GM23338 (cell line): Measurements from ENCODE around the gene TMEM247. TPM values are rescaled to one million over a fixed set of nuclear protein-coding genes. Genes with fewer than 3 reads are reported as not detected.

Experiments used
- ATAC-seq: fragments of 200-7000 bp; cut with Tn5 transposase; 3 replicates; pipeline ENCODE4 v1.9.1; 2020
- DNase-seq: peaks from one replicate; pipeline ENCODE4 v3.0.0-alpha.2; 2015; ENCODE audit warnings: low spot score
- H2AFZ ChIP-seq: fragments of 200-600 bp; sonication (generic); 2 replicates; pipeline ENCODE4 v1.8.0; 2016; ENCODE audit warnings: antibody characterized with exemption, mild to moderate bottlenecking, moderate library complexity
- H3F3A ChIP-seq: fragments of 200-600 bp; sonication (generic); replicated peaks from 2 replicates; pipeline ENCODE4 v1.8.0; 2017; ENCODE audit warnings: antibody characterized with exemption, mixed run types, low read depth
- H3K27ac ChIP-seq: fragments of 200-600 bp; sonication (generic); 2 replicates; pipeline ENCODE4 v1.6.1; 2016; ENCODE audit warnings: low read depth
- H3K27me3 ChIP-seq: fragments of 200-600 bp; sonication (generic); 2 replicates; pipeline ENCODE4 v1.8.0; 2016; ENCODE audit warnings: mild to moderate bottlenecking, mixed run types, moderate library complexity; ENCODE audit not compliant: insufficient read depth
- H3K36me3 ChIP-seq: fragments of 200-600 bp; sonication (generic); 2 replicates; pipeline ENCODE4 v1.8.0; 2016; ENCODE audit warnings: mild to moderate bottlenecking; ENCODE audit not compliant: insufficient read depth
- H3K4me1 ChIP-seq: fragments of 200-600 bp; sonication (generic); 2 replicates; pipeline ENCODE4 v1.8.0; 2016; ENCODE audit warnings: mild to moderate bottlenecking, moderate library complexity; ENCODE audit not compliant: insufficient read depth
- H3K4me2 ChIP-seq: fragments of 200-600 bp; sonication (generic); 2 replicates; pipeline ENCODE4 v1.7.1; 2017; ENCODE audit warnings: mixed run types
- H3K4me3 ChIP-seq: fragments of 200-600 bp; sonication (generic); 2 replicates; pipeline ENCODE4 v1.6.1; 2016; ENCODE audit warnings: mixed run types
- H3K79me2 ChIP-seq: fragments of 200-600 bp; sonication (generic); replicated peaks from 2 replicates; pipeline ENCODE4 v1.8.0; 2017; ENCODE audit warnings: mild to moderate bottlenecking; ENCODE audit not compliant: insufficient read depth
- H3K9me2 ChIP-seq: fragments of 200-600 bp; sonication (generic); 2 replicates; pipeline ENCODE4 v1.8.0; 2017; ENCODE audit not compliant: insufficient read depth
- H4K20me1 ChIP-seq: fragments of 200-600 bp; sonication (generic); replicated peaks from 2 replicates; pipeline ENCODE4 v1.8.0; 2017; ENCODE audit warnings: mild to moderate bottlenecking; ENCODE audit not compliant: insufficient read depth
- H3K27ac Mint-ChIP-seq: 2 replicates; pipeline ENCODE4 v1.8.0; 2020; ENCODE audit warnings: inconsistent platforms, mild to moderate bottlenecking, moderate library complexity, mixed read lengths
- H3K27me3 Mint-ChIP-seq: 3 replicates; pipeline ENCODE4 v1.8.0; 2022; ENCODE audit warnings: low read depth, mild to moderate bottlenecking, moderate library complexity, mixed read lengths, inconsistent platforms; ENCODE audit not compliant: insufficient read depth, poor library complexity
- H3K36me3 Mint-ChIP-seq: 3 replicates; pipeline ENCODE4 v1.8.0; 2021; ENCODE audit warnings: low read depth, mild to moderate bottlenecking, inconsistent platforms, moderate library complexity, mixed read lengths
- H3K4me1 Mint-ChIP-seq: 3 replicates; pipeline ENCODE4 v1.8.0; 2020; ENCODE audit warnings: mild to moderate bottlenecking, inconsistent platforms, mixed read lengths
- H3K4me3 Mint-ChIP-seq: 3 replicates; pipeline ENCODE4 v1.8.0; 2021; ENCODE audit warnings: moderate library complexity, mild to moderate bottlenecking, inconsistent platforms, mixed read lengths
- H3K9me3 Mint-ChIP-seq: 3 replicates; pipeline ENCODE4 v1.8.0; 2020; ENCODE audit warnings: moderate library complexity, mild to moderate bottlenecking, inconsistent platforms, mixed read lengths
- CREB1 ChIP-seq: fragments of 250-450 bp; sonication (Bioruptor Pico); IDR thresholded peaks from 2 replicates; pipeline ENCODE4 v1.5.0; 2020; ENCODE audit warnings: low read depth, mild to moderate bottlenecking, moderate library complexity
- ETS1 ChIP-seq: IDR thresholded peaks from 2 replicates; pipeline ENCODE4 v1.6.1; 2016; ENCODE audit warnings: antibody characterized with exemption
- EZH2 ChIP-seq: fragments of 200-600 bp; sonication (generic); IDR thresholded peaks from one replicate; pipeline ENCODE4 v1.8.0; 2017; ENCODE audit warnings: antibody characterized with exemption, mild to moderate bottlenecking, low read depth; ENCODE audit not compliant: unreplicated experiment
- EZH2phosphoT487 ChIP-seq: fragments of 200-600 bp; sonication (generic); IDR thresholded peaks from one replicate; pipeline ENCODE4 v1.8.1; 2018; ENCODE audit warnings: antibody characterized with exemption; ENCODE audit not compliant: unreplicated experiment
- NANOG ChIP-seq: IDR thresholded peaks from 2 replicates; pipeline ENCODE4 v1.6.1; 2016; ENCODE audit warnings: antibody characterized with exemption, borderline replicate concordance
- POLR2AphosphoS5 ChIP-seq: IDR thresholded peaks from 2 replicates; pipeline ENCODE4 v1.6.1; 2016; ENCODE audit warnings: antibody characterized with exemption, low read depth
- REST ChIP-seq: IDR thresholded peaks from one replicate; pipeline ENCODE4 v1.6.1; 2018; ENCODE audit warnings: antibody characterized with exemption; ENCODE audit not compliant: unreplicated experiment
- ZNF114 ChIP-seq: fragments of 250-450 bp; sonication (Bioruptor Pico); IDR thresholded peaks from 2 replicates; pipeline ENCODE4 v1.5.0; 2020; ENCODE audit warnings: mild to moderate bottlenecking, moderate library complexity
- ZNF331 ChIP-seq: fragments of 250-450 bp; sonication (Bioruptor Pico); IDR thresholded peaks from 2 replicates; pipeline ENCODE4 v1.5.0; 2020; ENCODE audit warnings: low read depth, mild to moderate bottlenecking, moderate library complexity
- ZNF462 ChIP-seq: fragments of 250-450 bp; sonication (Bioruptor Pico); IDR thresholded peaks from 2 replicates; pipeline ENCODE4 v1.5.0; 2020; ENCODE audit warnings: mild to moderate bottlenecking, moderate library complexity
- polyA plus RNA-seq: library from polyadenylated mRNA; unstranded; fragments of >200 nt; fragmentation: Nextera tagmentation; extraction: Ambion mirVana; gene quantifications from 2 replicates; pipeline ENCODE4 v1.2.1, GENCODE V29; 2016
- total RNA-seq: library from RNA; depleted of rRNA; stranded (reverse); fragments of >200 nt; shearing (Covaris generic); gene quantifications from 2 replicates; pipeline ENCODE4 v1.2.3, GENCODE V29; 2014
- TF ChIP-seq, protein P1 (sequence below), 2 experiments: fragments of 200-600 bp in 1 of 2; sonication (generic) in 1 of 2; conservative IDR thresholded peaks; 2 replicates each; pipeline versions ENCODE4 v1.5.1 to v1.6.1; 2016 to 2017; ENCODE audit warnings: antibody characterized with exemption in 2 of 2, low read depth in 2 of 2, mild to moderate bottlenecking in 2 of 2, moderate library complexity in 1 of 2

TMEM247 gene
- total and polyA plus RNA-seq, 2 experiments from 2014 or later = not detected

- TF ChIP-seq ETS1 (no peak), EZH2phosphoT487 (no peak), REST (no peak), POLR2AphosphoS5 (no peak), ZNF114 (CRISPR knock-in tag) (no peak), NANOG (no peak), CREB1 (no peak), ZNF331 (no peak), EZH2 (no peak)
- TF ChIP-seq, protein P1, sequence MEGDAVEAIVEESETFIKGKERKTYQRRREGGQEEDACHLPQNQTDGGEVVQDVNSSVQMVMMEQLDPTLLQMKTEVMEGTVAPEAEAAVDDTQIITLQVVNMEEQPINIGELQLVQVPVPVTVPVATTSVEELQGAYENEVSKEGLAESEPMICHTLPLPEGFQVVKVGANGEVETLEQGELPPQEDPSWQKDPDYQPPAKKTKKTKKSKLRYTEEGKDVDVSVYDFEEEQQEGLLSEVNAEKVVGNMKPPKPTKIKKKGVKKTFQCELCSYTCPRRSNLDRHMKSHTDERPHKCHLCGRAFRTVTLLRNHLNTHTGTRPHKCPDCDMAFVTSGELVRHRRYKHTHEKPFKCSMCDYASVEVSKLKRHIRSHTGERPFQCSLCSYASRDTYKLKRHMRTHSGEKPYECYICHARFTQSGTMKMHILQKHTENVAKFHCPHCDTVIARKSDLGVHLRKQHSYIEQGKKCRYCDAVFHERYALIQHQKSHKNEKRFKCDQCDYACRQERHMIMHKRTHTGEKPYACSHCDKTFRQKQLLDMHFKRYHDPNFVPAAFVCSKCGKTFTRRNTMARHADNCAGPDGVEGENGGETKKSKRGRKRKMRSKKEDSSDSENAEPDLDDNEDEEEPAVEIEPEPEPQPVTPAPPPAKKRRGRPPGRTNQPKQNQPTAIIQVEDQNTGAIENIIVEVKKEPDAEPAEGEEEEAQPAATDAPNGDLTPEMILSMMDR (conservative IDR thresholded peaks at IDR 0.05; ENCODE audit: low read depth in 2 of 2) = no peak
Measured at GRCh38 chr2:46481198-46482193, 2.1 kb downstream of the TMEM247 start (continued).

DNA sequence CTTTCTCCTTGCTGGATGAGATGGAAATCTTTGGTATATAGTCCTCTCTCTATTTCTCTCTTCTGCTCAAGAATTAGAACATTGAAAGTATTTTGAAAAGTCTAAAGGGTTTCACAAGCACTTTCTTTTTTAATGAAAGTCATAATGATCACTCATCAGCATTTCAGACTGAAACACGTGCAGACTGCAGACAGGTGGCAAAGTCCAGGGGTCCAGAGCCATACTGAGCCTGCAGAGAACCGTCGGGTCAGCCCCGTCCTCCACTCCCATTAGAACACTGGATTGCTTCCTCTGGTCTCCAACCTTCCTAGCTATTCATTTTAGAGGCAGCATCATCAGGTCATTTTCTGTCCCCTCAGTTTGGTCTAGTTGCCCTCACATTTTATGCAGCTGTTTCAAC is 3.1 kb downstream of the TMEM247 start:
- no peak overlapping the region for H3K4me3 Mint-ChIP-seq
- ATAC-seq = no peak
- DNase-seq = no peak
- TF ChIP-seq CREB1 = no peak
- TF ChIP-seq ZNF462 (CRISPR knock-in tag) = no peak
- TF ChIP-seq NANOG = no peak

More for the DNA sequence above, 3.1 kb downstream of the TMEM247 start:
- H3K4me2 ChIP-seq = no peak overlapping the region
- H4K20me1 ChIP-seq = no peaks in the 10 kb centered on the region
- Mint-ChIP-seq H3K9me3 (peaks cover 16% of the 10 kb centered on the region), H3K36me3 (peaks cover 13% of the 10 kb centered on the region; the same call in 2 of the 3 replicates), H3K27me3 (peaks cover 1% of the 10 kb centered on the region), H3K27ac (no peak overlapping the region), H3K4me1 (peaks cover 8% of the 10 kb centered on the region; the same call in 1 of the 3 replicates)
- no peaks in the 10 kb centered on the region for H3F3A ChIP-seq
- H3K36me3 ChIP-seq = no peaks in the 10 kb centered on the region
- H3K79me2 ChIP-seq = no peaks in the 10 kb centered on the region
- H3K4me3 ChIP-seq = no peak overlapping the region
- H3K27ac ChIP-seq = no peak overlapping the region
- H3K27me3 ChIP-seq = no peaks in the 10 kb centered on the region
- H2AFZ ChIP-seq = no peak overlapping the region
- H3K4me1 ChIP-seq = no peaks in the 10 kb centered on the region
- 0 out of 2 replicates have a peak, but pooled peaks cover 9% of the 10 kb centered on the region for H3K9me2 ChIP-seq
